ENCODE data around the gene ALG2. TPM values are rescaled to one million over a fixed set of nuclear protein-coding genes. Genes with fewer than 3 reads are reported as not detected.
A peak's percentile ranks its signal among the peaks of the same experiment; 100 is the strongest.

The ALG2 gene
- total and polyA plus RNA-seq, 2 of the 13 experiments (the other 11 are each of a cell fraction or from before 2014, with no cell fraction given) = 46.2 to 49.0 TPM

- peak; percentile 80; the same call in 1 of the 2 replicates for TF ChIP-seq KDM5A (IDR thresholded peaks at IDR 0.05; ENCODE audit: borderline replicate concordance, low read length)
- 0 out of 2 replicates have a peak, but pooled peaks have one; percentile 27 for TF ChIP-seq KAT8 (CRISPR knock-in tag; IDR thresholded peaks at IDR 0.05)
- TF ChIP-seq ZNF883 (CRISPR knock-in tag; IDR thresholded peaks at IDR 0.05; ENCODE audit: not compliant biosample characterization) = peak; percentile 27
- TF ChIP-seq, protein P1, sequence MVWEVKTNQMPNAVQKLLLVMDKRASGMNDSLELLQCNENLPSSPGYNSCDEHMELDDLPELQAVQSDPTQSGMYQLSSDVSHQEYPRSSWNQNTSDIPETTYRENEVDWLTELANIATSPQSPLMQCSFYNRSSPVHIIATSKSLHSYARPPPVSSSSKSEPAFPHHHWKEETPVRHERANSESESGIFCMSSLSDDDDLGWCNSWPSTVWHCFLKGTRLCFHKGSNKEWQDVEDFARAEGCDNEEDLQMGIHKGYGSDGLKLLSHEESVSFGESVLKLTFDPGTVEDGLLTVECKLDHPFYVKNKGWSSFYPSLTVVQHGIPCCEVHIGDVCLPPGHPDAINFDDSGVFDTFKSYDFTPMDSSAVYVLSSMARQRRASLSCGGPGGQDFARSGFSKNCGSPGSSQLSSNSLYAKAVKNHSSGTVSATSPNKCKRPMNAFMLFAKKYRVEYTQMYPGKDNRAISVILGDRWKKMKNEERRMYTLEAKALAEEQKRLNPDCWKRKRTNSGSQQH (CRISPR knock-in tag; IDR thresholded peaks at IDR 0.05; ENCODE audit: low read depth) = no peak
- TF ChIP-seq MBNL3 (CRISPR knock-in tag; conservative IDR thresholded peaks at IDR 0.05) = no peak
- TF ChIP-seq SCMH1 (CRISPR knock-in tag; IDR thresholded peaks at IDR 0.05; ENCODE audit: borderline replicate concordance) = no peak
- no peak for TF ChIP-seq NFE2 (CRISPR knock-in tag; IDR thresholded peaks at IDR 0.05)
- TF ChIP-seq ZNF570 (CRISPR knock-in tag; IDR thresholded peaks at IDR 0.05; ENCODE audit: borderline replicate concordance) = 0 out of 2 replicates have a peak, but pooled peaks have one; percentile 49
- TF ChIP-seq RFX5 (IDR thresholded peaks at IDR 0.05; ENCODE audit: low read depth, low read length) = no peak
- 0 out of 2 replicates have a peak, but pooled peaks have one; percentile 14 for TF ChIP-seq THAP8 (CRISPR knock-in tag; IDR thresholded peaks at IDR 0.05; ENCODE audit: borderline replicate concordance)
- TF ChIP-seq NBN (conservative IDR thresholded peaks at IDR 0.05) = no peak
- TF ChIP-seq MLLT10 (CRISPR knock-in tag; IDR thresholded peaks at IDR 0.05) = no peak
- TF ChIP-seq CBFB (CRISPR knock-in tag; IDR thresholded peaks at IDR 0.05) = no peak
- TF ChIP-seq, protein P2, sequence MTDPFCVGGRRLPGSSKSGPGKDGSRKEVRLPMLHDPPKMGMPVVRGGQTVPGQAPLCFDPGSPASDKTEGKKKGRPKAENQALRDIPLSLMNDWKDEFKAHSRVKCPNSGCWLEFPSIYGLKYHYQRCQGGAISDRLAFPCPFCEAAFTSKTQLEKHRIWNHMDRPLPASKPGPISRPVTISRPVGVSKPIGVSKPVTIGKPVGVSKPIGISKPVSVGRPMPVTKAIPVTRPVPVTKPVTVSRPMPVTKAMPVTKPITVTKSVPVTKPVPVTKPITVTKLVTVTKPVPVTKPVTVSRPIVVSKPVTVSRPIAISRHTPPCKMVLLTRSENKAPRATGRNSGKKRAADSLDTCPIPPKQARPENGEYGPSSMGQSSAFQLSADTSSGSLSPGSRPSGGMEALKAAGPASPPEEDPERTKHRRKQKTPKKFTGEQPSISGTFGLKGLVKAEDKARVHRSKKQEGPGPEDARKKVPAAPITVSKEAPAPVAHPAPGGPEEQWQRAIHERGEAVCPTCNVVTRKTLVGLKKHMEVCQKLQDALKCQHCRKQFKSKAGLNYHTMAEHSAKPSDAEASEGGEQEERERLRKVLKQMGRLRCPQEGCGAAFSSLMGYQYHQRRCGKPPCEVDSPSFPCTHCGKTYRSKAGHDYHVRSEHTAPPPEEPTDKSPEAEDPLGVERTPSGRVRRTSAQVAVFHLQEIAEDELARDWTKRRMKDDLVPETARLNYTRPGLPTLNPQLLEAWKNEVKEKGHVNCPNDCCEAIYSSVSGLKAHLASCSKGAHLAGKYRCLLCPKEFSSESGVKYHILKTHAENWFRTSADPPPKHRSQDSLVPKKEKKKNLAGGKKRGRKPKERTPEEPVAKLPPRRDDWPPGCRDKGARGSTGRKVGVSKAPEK (CRISPR knock-in tag; IDR thresholded peaks at IDR 0.05; ENCODE audit: borderline replicate concordance) = no peak
- no peak for TF ChIP-seq ZNF75D (CRISPR knock-in tag; IDR thresholded peaks at IDR 0.05; ENCODE audit: borderline replicate concordance)
- TF ChIP-seq AGO2 (optimal IDR thresholded peaks at IDR 0.05; ENCODE audit: low read depth, low read length) = peak; percentile 26
- TF ChIP-seq ONECUT2 (CRISPR knock-in tag; IDR thresholded peaks at IDR 0.05) = no peak
- peak; percentile 59; the same call in 1 of the 2 replicates for TF ChIP-seq HIVEP1 (CRISPR knock-in tag; IDR thresholded peaks at IDR 0.05)
- TF ChIP-seq YY1 (IDR thresholded peaks at IDR 0.05; ENCODE audit: insufficient read depth, insufficient replicate concordance, low read depth, low read length) = no peak
- no peak for TF ChIP-seq ZFP1 (CRISPR knock-in tag; IDR thresholded peaks at IDR 0.05)
- TF ChIP-seq ZNF891 (CRISPR knock-in tag; IDR thresholded peaks at IDR 0.05) = peak; percentile 48; the same call in 1 of the 2 replicates
- TF ChIP-seq AGO1 (IDR thresholded peaks at IDR 0.05; ENCODE audit: low read depth, low read length, poor library complexity, severe bottlenecking) = no peak
- no peak; the same call in 1 of the 2 replicates for TF ChIP-seq ZNF556 (CRISPR knock-in tag; IDR thresholded peaks at IDR 0.05; ENCODE audit: borderline replicate concordance)
- TF ChIP-seq SP5 (CRISPR knock-in tag; IDR thresholded peaks at IDR 0.05; ENCODE audit: borderline replicate concordance, low read depth) = no peak
These were observed 901 bp upstream of the ALG2 start (continued) for GRCh38 chr9:99222416-99223270.

Data from HepG2 (cell line).